ENCODE results near the gene MYO5A.
"Not testable (repeated sequence)": the region's sequence is repeated elsewhere in the genome, so short reads cannot be mapped to it uniquely, and the experiment has no call there.

Gene MYO5A

GRCh38 chr15:52483707-52484106 lies 45.0 kb downstream of the MYO5A start:
- TF ChIP-seq GATA1 (IDR thresholded peaks at IDR 0.05; ENCODE audit: low read depth, low read length) (no peak), POLR2A (IDR thresholded peaks at IDR 0.05; ENCODE audit: low read length) (no peak)
- DNase-seq, result no peak

GRCh38 chr15:52481915-52482314 lies 46.8 kb downstream of the MYO5A start:
- no peak for DNase-seq
- TF ChIP-seq GATA1 (IDR thresholded peaks at IDR 0.05; ENCODE audit: low read depth, low read length), result no peak
- no peak for TF ChIP-seq POLR2A (IDR thresholded peaks at IDR 0.05; ENCODE audit: low read length)

- no peak for DNase-seq
- TF ChIP-seq POLR2A (IDR thresholded peaks at IDR 0.05; ENCODE audit: low read length) (no peak), GATA1 (IDR thresholded peaks at IDR 0.05; ENCODE audit: low read depth, low read length) (no peak)
These were observed 47.7 kb downstream of the MYO5A start for GRCh38 chr15:52480990-52481389.

- TF ChIP-seq GATA1 (IDR thresholded peaks at IDR 0.05; ENCODE audit: low read depth, low read length) (no peak), POLR2A (IDR thresholded peaks at IDR 0.05; ENCODE audit: low read length) (no peak)
- DNase-seq, result no peak
These were observed 62.0 kb downstream of the MYO5A start for GRCh38 chr15:52466716-52467115.

GRCh38 chr15:52466134-52466701 lies 62.5 kb downstream of the MYO5A start:
- TF ChIP-seq POLR2A (IDR thresholded peaks at IDR 0.05; ENCODE audit: low read length), result no peak
- TF ChIP-seq GATA1 (IDR thresholded peaks at IDR 0.05; ENCODE audit: low read depth, low read length), result no peak
- no peak for DNase-seq

- TF ChIP-seq GATA1 (IDR thresholded peaks at IDR 0.05; ENCODE audit: low read depth, low read length) (no peak), POLR2A (IDR thresholded peaks at IDR 0.05; ENCODE audit: low read length) (no peak)
- DNase-seq, result no peak
These were observed 64.2 kb downstream of the MYO5A start for GRCh38 chr15:52464478-52464877.

GRCh38 chr15:52464040-52464439 lies 64.6 kb downstream of the MYO5A start:
- DNase-seq, result no peak
- TF ChIP-seq POLR2A (IDR thresholded peaks at IDR 0.05; ENCODE audit: low read length) (no peak), GATA1 (IDR thresholded peaks at IDR 0.05; ENCODE audit: low read depth, low read length) (no peak)

- no peak for TF ChIP-seq POLR2A (IDR thresholded peaks at IDR 0.05; ENCODE audit: low read length)
- TF ChIP-seq GATA1 (IDR thresholded peaks at IDR 0.05; ENCODE audit: low read depth, low read length), result no peak
- DNase-seq, result no peak
These were observed 65.0 kb downstream of the MYO5A start for GRCh38 chr15:52463638-52464037.

- DNase-seq, result no peak
- TF ChIP-seq POLR2A (IDR thresholded peaks at IDR 0.05; ENCODE audit: low read length), result no peak
- TF ChIP-seq GATA1 (IDR thresholded peaks at IDR 0.05; ENCODE audit: low read depth, low read length), result no peak
These were observed 65.8 kb downstream of the MYO5A start for GRCh38 chr15:52462806-52463360.

GRCh38 chr15:52459701-52460100 lies 69.0 kb downstream of the MYO5A start:
- DNase-seq, result not testable (repeated sequence)

- DNase-seq, result not testable (repeated sequence)
These were observed 69.4 kb downstream of the MYO5A start for GRCh38 chr15:52459265-52459664.

- no peak for TF ChIP-seq POLR2A (IDR thresholded peaks at IDR 0.05; ENCODE audit: low read length)
- TF ChIP-seq GATA1 (IDR thresholded peaks at IDR 0.05; ENCODE audit: low read depth, low read length), result no peak
- DNase-seq, result no peak
These were observed 80.4 kb downstream of the MYO5A start for GRCh38 chr15:52448011-52448890.

GRCh38 chr15:52445954-52446353 lies 82.7 kb downstream of the MYO5A start:
- no peak for DNase-seq
- TF ChIP-seq GATA1 (IDR thresholded peaks at IDR 0.05; ENCODE audit: low read depth, low read length) (no peak), POLR2A (IDR thresholded peaks at IDR 0.05; ENCODE audit: low read length) (no peak)

- DNase-seq, result no peak
- TF ChIP-seq POLR2A (IDR thresholded peaks at IDR 0.05; ENCODE audit: low read length), result no peak
- no peak for TF ChIP-seq GATA1 (IDR thresholded peaks at IDR 0.05; ENCODE audit: low read depth, low read length)
These were observed 83.1 kb downstream of the MYO5A start for GRCh38 chr15:52445553-52445952.

- not testable (repeated sequence) for DNase-seq
These were observed 85.5 kb downstream of the MYO5A start for GRCh38 chr15:52443205-52443604.

Data from erythroblast (primary cell).